HG03095 (cell line): ENCODE results near the gene PKD2L2.
"Not testable (repeated sequence)": the region's sequence is repeated elsewhere in the genome, so short reads cannot be mapped to it uniquely, and the experiment has no call there.

ENCODE experiments used
- ATAC-seq: cut with Tn5 transposase; IDR thresholded peaks from one replicate; pipeline ENCODE4 v1.9.1; 2021; ENCODE audit warnings: moderate library complexity; ENCODE audit not compliant: unreplicated experiment

The PKD2L2 gene

GRCh38 chr5:137954131-137954879 lies 65.0 kb downstream of the PKD2L2 start:
- ATAC-seq: no peak

- ATAC-seq: no peak
Measured at GRCh38 chr5:137957948-137958347, 68.7 kb downstream of the PKD2L2 start.

- ATAC-seq: no peak
Measured at GRCh38 chr5:137959488-137959887, 70.2 kb downstream of the PKD2L2 start.

GRCh38 chr5:137960141-137960540 lies 70.9 kb downstream of the PKD2L2 start:
- no peak for ATAC-seq

GRCh38 chr5:137960819-137961218 lies 71.6 kb downstream of the PKD2L2 start:
- no peak for ATAC-seq

- not testable (repeated sequence) for ATAC-seq
Measured at GRCh38 chr5:137970384-137970783, 81.1 kb downstream of the PKD2L2 start.

GRCh38 chr5:137975208-137975607 lies 86.0 kb downstream of the PKD2L2 start:
- ATAC-seq: no peak

- no peak for ATAC-seq
Measured at GRCh38 chr5:137989419-137989818, 100.2 kb downstream of the PKD2L2 start.
